ENCODE results near the gene CCM2L.

DNA sequence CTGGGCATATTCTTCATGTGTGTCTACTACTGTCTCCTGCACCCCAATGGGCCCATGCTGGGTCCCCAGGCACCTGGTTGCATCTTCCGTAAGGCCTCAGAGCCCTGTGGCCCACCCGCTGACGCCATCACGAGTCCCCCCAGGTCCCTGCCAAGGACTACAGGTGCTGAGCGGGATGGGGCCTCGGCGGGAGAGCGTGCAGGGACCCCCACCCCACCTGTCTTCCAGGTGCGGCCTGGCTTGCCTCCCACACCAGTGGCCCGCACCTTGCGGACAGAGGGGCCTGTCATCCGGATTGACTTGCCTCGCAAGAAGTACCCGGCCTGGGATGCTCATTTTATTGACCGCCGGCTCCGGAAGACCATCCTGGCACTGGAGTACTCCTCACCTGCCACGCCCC lies 13.2 kb upstream of the CCM2L start:
- TF ChIP-seq, protein P1, sequence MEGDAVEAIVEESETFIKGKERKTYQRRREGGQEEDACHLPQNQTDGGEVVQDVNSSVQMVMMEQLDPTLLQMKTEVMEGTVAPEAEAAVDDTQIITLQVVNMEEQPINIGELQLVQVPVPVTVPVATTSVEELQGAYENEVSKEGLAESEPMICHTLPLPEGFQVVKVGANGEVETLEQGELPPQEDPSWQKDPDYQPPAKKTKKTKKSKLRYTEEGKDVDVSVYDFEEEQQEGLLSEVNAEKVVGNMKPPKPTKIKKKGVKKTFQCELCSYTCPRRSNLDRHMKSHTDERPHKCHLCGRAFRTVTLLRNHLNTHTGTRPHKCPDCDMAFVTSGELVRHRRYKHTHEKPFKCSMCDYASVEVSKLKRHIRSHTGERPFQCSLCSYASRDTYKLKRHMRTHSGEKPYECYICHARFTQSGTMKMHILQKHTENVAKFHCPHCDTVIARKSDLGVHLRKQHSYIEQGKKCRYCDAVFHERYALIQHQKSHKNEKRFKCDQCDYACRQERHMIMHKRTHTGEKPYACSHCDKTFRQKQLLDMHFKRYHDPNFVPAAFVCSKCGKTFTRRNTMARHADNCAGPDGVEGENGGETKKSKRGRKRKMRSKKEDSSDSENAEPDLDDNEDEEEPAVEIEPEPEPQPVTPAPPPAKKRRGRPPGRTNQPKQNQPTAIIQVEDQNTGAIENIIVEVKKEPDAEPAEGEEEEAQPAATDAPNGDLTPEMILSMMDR (IDR thresholded peaks at IDR 0.05), result no peak
- no peak for TF ChIP-seq POLR2A (IDR thresholded peaks at IDR 0.05)
